Mesodermal cell (in vitro differentiated cells): Measurements from ENCODE around the gene CDC23.

Experiments used
- H3K27ac ChIP-seq: 2 replicates; pipeline ENCODE4 v1.7.0; 2013; ENCODE audit warnings: mild to moderate bottlenecking, low read depth, low read length, moderate library complexity; ENCODE audit not compliant: severe bottlenecking
- H3K36me3 ChIP-seq: 2 replicates; pipeline ENCODE4 v1.7.1; 2013; ENCODE audit warnings: mild to moderate bottlenecking, low read length, moderate library complexity; ENCODE audit not compliant: control insufficient read depth, insufficient read depth
- H3K4me1 ChIP-seq: one replicate; pipeline ENCODE4 v1.7.1; 2013; ENCODE audit warnings: mild to moderate bottlenecking, low read length; ENCODE audit not compliant: insufficient read depth, control insufficient read depth, poor library complexity, severe bottlenecking
- H3K4me3 ChIP-seq: 2 replicates; pipeline ENCODE4 v1.7.0; 2013; ENCODE audit warnings: low read length, control low read depth, mild to moderate bottlenecking; ENCODE audit not compliant: insufficient read depth, poor library complexity, severe bottlenecking; ENCODE audit errors: extremely low read depth
- H3K9me3 ChIP-seq: 2 replicates; pipeline ENCODE4 v1.7.1; 2013; ENCODE audit warnings: mild to moderate bottlenecking, low read length, moderate library complexity; ENCODE audit not compliant: control insufficient read depth
- WGBS, 2 experiments: methylation state at CpG; one replicate each; pipeline ENCODE4 v1.1.5; 2013; ENCODE audit warnings: missing lambda C conversion rate in 2 of 2; ENCODE audit not compliant: insufficient coverage in 2 of 2; 5-methylcytosine and 5-hydroxymethylcytosine counted together

The CDC23 gene

DNA sequence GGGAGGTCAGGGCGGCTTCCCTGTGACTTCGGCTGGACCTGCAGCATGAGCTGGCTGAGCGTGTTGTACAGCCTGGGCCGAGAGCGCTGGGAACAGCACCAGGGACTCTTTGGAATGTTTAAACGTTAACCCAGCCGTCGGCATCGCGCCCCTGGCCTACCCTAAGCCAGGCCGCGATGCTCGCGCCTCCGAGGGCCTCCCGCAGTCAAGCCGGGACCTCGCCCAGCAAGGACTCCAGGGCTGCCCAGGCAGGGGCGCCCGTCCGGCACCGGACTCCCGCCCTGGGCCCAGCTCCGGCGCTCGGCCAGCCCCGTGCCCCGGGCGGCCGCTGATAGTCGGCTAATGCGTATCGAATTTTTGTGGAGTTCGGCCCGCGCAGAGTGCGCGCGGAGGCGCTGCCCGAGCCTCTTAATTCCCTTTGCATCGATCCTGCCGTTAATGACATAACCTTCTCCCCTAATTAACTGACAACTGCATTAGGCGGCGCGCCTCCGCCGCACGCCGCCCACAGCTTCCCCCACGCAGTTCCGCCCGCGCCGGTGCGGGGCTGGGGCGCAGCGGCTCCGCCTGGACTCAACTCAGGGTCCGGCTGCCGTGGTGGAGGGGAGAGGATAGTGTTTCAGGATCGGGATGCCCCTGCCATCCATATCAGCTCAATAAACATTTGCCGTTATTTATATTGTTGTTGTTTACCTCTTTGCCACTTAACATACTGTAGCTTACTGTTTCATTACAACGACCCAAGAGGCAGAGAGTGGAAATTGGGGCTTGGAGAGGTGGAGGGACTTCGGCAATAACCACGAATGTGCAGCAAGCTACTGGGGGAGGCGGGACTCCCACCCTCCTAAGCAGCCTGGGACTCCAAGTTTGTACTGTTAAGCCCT lies 28.8 kb upstream of the CDC23 start:
- Histone ChIP-seq H3K36me3 (no peaks in the 10 kb centered on the region), H3K4me3 (peak overlapping the region; percentile 35), H3K27ac (peak overlapping the region; percentile 23), H3K4me1 (peaks cover 20% of the 10 kb centered on the region), H3K9me3 (no peaks in the 10 kb centered on the region)
- WGBS, 2 experiments: 9% methylated on average over 40 to 45 of the region's 67 CpGs

DNA sequence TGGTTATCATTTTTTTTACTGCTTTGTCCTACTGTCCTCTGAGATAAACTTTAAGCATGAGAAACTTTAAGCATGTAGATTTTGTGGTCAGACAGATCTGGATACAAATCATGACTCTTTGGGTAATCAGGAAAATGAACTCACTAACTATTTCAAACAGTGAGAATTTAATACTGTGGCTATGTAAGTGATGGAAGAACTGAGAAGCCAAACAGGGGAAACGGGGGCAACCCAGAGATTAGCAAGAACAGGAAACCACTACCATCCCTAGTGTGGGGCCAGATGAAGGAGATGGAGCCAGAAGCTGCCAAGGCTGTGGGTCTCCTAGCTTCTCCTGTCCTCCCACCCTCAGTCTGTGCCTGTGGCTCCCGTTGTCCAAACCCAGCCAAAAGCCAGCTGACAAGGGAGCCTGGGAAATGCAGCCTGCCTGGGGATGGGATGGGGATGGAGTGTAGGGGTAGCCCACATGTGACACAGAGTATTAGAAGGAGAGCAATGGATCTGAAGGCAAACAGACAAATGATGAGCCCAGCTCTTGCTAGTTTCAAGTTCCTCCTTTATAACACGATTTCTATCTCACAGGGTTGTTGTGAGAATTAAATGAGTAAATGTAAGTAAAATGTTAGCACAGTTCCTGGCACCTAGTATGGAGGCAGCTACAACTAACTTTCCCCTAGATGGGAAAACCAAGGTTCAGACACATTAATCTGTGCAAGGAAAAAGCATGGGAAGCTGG lies 27.7 kb upstream of the CDC23 start:
- no peak overlapping the region for H3K27ac ChIP-seq
- WGBS, 2 experiments: 65 to 100% methylated on average over 1 to 2 of the region's 3 CpGs
- H3K4me3 ChIP-seq: no peak overlapping the region
- H3K9me3 ChIP-seq: no peaks in the 10 kb centered on the region
- peaks cover 14% of the 10 kb centered on the region for H3K4me1 ChIP-seq
- H3K36me3 ChIP-seq: no peaks in the 10 kb centered on the region

DNA sequence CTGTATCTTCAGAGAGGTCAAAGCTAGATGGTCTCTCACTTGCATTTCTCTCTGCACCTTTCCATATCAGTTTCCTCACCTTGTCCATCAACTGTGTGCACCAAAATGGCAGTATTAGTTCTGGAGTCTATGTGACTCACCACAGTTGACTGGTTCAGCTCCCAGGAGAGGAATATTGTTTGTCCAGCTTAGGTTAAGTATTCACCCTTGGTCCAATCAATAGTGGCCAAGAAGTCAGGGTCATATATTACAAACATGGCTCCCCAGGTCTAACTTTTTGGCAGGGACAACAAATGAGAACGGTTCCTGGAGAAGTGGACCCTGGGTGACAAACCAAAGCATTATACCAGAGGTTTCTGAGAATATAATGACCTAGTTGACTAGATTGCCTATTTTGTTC lies 24.9 kb upstream of the CDC23 start:
- Histone ChIP-seq H3K4me3 (no peak overlapping the region), H3K36me3 (no peaks in the 10 kb centered on the region), H3K27ac (no peak overlapping the region), H3K9me3 (no peaks in the 10 kb centered on the region), H3K4me1 (peaks cover 5% of the 10 kb centered on the region)
- 80% methylated on average over 1 of the region's 1 CpG; no CpG with 5 or more reads in 1 of the 2 experiments for WGBS, 2 experiments

- H3K4me1 ChIP-seq: peaks cover 8% of the 10 kb centered on the region
- no peaks in the 10 kb centered on the region for H3K36me3 ChIP-seq
- no peaks in the 10 kb centered on the region for H3K9me3 ChIP-seq
- WGBS, 2 experiments: 77 to 94% methylated on average over 2 of the region's 2 CpGs
- H3K27ac ChIP-seq: no peak overlapping the region
- H3K4me3 ChIP-seq: no peak overlapping the region
Observed at GRCh38 chr5:138234651-138235050, 21.5 kb upstream of the CDC23 start.

- no peaks in the 10 kb centered on the region for H3K36me3 ChIP-seq
- no peak overlapping the region for H3K4me3 ChIP-seq
- H3K4me1 ChIP-seq: peaks cover 13% of the 10 kb centered on the region
- no peak overlapping the region for H3K27ac ChIP-seq
- no peaks in the 10 kb centered on the region for H3K9me3 ChIP-seq
- 70 to 100% methylated on average over 1 to 2 of the region's 2 CpGs for WGBS, 2 experiments
Observed at GRCh38 chr5:138233280-138233679, 20.2 kb upstream of the CDC23 start.

GRCh38 chr5:138230981-138231589 lies 18.0 kb upstream of the CDC23 start:
- peaks cover 11% of the 10 kb centered on the region for H3K9me3 ChIP-seq
- no peak overlapping the region for H3K4me3 ChIP-seq
- H3K27ac ChIP-seq: peak overlapping the region; percentile 88
- peaks cover 13% of the 10 kb centered on the region for H3K4me1 ChIP-seq
- no peaks in the 10 kb centered on the region for H3K36me3 ChIP-seq
- 79 to 84% methylated on average over 6 of the region's 7 CpGs for WGBS, 2 experiments

DNA sequence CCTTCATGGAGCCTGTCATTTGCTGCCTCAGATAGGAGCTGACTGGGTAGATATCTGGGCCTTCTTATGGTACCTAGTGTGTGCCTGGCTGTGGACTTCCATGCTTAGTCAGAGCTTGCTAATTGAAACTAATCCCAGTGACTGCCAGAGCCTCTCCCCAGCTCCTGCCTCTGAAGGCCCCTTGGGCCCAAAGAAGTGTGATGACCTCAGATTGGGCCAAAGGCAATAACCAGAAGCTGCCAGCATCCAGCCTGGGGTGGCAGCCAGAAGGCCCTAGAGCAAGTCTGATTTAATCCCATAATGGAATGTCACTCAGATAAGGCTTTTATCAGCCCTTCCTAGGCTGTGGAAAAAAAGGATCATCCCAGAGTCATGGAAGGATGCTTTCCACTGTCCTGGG lies 17.1 kb upstream of the CDC23 start:
- peaks cover 14% of the 10 kb centered on the region for H3K9me3 ChIP-seq
- no peak overlapping the region for H3K4me3 ChIP-seq
- peaks cover 13% of the 10 kb centered on the region for H3K4me1 ChIP-seq
- peak overlapping the region; percentile 88 for H3K27ac ChIP-seq
- no peaks in the 10 kb centered on the region for H3K36me3 ChIP-seq

DNA sequence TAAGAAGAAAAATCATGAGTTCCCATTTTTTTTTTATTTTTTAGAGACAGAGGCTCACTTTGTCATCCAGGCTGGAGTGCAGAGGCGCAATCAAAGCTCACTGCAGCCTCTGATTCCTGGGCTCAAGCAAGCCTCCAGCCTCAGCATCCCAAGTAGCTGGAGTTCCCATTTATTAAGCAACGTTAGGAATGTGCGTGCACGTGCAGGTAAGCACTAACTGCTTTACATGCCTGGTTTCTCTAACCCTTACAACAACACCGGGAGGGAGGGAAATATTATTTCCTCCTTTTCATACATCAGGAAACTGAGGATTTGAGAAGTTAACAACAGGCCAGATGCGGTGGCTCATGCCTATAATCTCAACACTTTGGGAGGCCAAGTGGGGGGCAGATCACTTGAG lies 16.3 kb upstream of the CDC23 start:
- H3K9me3 ChIP-seq: peaks cover 14% of the 10 kb centered on the region

DNA sequence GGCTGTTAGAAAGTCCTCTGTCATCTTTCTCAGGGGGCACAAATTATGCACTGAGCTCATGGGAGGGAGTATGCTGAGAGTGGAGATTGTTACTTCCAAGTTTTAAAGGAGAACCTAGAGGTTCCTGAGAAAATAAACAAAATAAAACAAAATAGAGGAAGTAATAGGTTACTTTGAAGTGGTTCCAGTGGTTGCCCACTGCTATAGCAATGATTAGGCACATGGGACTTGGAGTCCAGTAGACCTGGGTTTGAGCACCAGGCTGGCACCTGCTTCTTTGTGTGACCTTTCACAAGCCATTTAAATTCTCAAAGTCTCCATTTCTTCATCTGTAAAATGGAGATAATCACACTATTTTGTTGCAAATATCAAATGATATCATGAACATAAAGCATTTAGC lies 13.8 kb upstream of the CDC23 start:
- Histone ChIP-seq H3K36me3 (no peaks in the 10 kb centered on the region), H3K9me3 (peaks cover 14% of the 10 kb centered on the region), H3K27ac (no peak overlapping the region), H3K4me3 (no peak overlapping the region), H3K4me1 (peaks cover 13% of the 10 kb centered on the region)

More for the DNA sequence above, 16.3 kb upstream of the CDC23 start:
- 90% methylated on average over 3 to 5 of the region's 6 CpGs for WGBS, 2 experiments
- Histone ChIP-seq H3K27ac (no peak overlapping the region), H3K4me1 (peaks cover 13% of the 10 kb centered on the region), H3K36me3 (no peaks in the 10 kb centered on the region), H3K4me3 (no peak overlapping the region)

DNA sequence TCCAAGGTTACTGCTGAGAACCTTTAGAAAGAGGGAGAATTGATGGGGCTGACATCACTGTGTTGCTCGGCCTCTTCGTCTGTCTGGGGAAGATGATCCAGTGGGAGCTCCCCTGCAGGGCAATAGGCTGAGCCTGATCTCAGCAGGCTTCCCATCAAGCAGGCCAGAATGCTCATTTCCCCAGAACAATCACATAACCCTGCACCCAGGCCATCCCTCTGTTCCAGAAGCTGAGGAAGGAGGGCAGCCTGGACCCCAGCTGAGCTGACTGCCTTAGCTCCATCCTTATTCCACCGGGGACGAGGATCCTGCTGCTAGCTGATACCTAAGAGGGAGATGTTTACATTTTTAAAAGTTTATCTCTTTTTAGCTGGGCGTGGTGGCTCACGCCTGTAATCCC lies 11.6 kb upstream of the CDC23 start:
- H3K27ac ChIP-seq: no peak overlapping the region
- peaks cover 14% of the 10 kb centered on the region for H3K9me3 ChIP-seq
- WGBS, 2 experiments: 83% methylated on average over 4 of the region's 6 CpGs; no CpG with 5 or more reads in 1 of the 2 experiments
- peaks cover 6% of the 10 kb centered on the region for H3K4me1 ChIP-seq
- no peak overlapping the region for H3K4me3 ChIP-seq
- H3K36me3 ChIP-seq: no peaks in the 10 kb centered on the region
